GM19397 (cell line): Measurements from ENCODE around the gene GTF2IRD1.
"Not testable (repeated sequence)": the region's sequence is repeated elsewhere in the genome, so short reads cannot be mapped to it uniquely, and the experiment has no call there.

Experiments
- ATAC-seq: cut with Tn5 transposase; IDR thresholded peaks from one replicate; pipeline ENCODE4 v1.9.1; 2021; ENCODE audit warnings: mild to moderate bottlenecking, moderate library complexity; ENCODE audit not compliant: unreplicated experiment

GTF2IRD1 gene

DNA sequence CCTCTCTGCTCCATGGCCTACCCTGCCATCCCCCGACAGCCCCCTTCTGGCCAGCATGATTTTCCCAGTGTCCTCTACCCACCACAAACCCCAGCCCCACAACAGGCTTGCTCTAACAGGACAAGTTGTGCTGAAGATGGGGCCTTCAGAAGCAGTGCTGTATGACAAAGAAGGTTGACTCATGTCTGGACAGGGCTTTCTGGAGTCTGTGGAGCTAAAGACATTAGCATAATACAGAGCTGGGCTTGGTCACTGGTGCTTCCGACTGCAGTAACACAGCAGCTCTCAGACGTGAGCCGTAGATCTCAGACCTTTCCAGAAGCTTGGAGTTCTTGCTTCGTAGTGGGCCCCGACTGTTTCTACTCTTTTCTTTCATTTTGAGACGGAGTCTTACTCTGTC is 100.5 kb downstream of the GTF2IRD1 start:
- no peak for ATAC-seq

- no peak for ATAC-seq
Observed at GRCh38 chr7:74560086-74560719, 106.5 kb downstream of the GTF2IRD1 start.

DNA sequence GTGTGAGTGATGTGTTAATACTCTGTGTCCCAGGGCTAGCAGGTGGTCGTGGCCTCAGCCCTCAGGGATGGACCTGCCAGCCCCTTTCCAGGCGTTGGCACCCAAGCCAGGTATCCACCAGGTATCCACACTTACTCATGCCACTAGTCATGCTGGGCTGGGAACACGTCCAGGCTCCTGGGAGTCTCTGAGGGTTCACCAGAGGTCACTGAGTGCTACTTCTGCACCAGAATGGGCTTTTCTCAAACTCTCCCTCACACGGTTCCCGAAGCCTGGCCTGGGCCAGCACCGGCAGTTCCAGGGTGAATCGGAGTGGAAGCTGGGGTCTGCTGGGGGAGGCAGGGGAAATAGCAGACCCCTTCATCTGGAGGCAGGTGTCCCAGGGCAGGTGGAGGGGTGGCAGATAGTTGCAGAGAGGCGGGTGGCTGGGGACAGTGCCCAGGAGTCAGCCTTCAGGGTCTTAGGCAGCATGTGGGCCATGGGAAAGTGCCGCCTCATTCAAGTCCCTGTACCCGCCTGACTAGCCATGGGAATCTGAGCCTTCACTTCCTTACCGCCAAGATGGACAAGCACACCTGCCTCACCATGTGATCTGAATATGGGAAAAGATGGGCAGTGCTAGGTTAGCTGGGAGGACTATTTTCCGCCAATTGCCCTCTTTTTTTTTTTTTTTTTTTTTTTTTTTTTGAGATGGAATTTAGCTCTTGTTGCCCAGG is 108.3 kb downstream of the GTF2IRD1 start:
- no peak for ATAC-seq

DNA sequence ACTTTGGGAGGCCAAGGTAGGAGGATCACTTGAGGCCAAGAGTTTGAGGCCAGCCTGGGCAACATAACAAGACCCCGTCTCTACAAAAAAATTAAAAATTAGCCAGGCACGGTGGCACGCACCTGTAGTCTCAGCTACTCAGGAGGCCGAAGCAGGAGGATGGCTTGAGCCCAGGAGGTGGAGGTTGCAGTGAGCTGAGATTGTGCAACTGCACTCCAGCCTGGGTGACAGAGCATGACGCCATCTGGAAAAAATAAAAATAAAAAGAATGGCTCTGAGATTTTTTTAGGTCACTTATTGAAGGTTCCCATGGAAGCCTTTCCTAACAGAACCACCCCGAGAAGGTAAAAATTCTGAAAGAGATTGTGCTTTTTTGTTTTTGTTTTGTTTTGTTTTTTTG is 109.9 kb downstream of the GTF2IRD1 start:
- not testable (repeated sequence) for ATAC-seq

GRCh38 chr7:74567318-74567668 is 113.6 kb downstream of the GTF2IRD1 start:
- ATAC-seq = no peak

DNA sequence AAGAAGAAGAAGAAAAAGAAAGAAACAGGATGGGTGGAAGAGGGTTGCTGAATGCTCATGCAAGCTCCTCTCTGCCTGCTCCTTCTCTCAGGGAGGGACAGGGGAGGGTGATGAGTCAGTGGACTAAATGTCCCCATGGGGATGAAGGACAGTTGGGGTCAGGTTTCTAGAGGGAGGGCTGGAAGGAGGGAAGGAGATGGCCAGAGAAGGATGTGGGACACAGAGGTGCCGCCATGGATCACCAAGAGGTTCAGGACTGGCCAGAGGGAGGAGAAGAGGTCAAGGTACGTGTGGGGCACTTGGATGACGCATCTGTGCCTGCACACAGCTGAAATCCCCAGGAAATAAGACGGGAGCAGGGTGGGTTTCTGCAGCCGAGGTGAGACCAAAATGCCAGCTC is 115.0 kb downstream of the GTF2IRD1 start:
- no peak for ATAC-seq

DNA sequence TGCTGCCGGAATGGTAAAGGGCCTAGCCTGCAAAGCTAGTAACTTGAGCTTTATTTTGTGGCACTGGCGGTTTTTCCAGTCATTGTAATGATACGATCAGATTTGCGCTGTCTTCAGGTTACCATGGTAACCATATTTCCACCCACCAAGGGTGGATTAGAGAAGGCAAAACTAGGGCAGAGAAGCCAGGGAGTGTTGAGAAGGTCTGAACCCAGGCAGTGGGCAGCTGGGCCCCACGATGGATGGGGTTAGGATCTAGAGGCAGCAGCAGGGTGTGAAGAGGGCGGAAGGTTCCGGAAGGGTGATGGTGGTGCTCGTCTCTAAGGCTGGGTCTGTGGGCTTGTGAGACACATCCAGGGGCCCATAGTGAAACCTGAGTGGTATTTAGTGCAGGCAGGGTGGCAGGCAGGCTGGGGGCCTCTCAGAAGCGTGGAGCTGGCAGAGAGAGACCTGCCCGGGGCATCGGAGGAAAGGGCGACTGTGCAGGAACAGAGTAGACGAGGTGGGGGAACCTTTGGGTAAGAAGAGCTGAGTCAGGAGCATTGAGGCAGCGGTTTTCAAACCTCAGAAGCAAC is 115.9 kb downstream of the GTF2IRD1 start:
- ATAC-seq = no peak

GRCh38 chr7:74570533-74571156 is 116.9 kb downstream of the GTF2IRD1 start:
- ATAC-seq = no peak

DNA sequence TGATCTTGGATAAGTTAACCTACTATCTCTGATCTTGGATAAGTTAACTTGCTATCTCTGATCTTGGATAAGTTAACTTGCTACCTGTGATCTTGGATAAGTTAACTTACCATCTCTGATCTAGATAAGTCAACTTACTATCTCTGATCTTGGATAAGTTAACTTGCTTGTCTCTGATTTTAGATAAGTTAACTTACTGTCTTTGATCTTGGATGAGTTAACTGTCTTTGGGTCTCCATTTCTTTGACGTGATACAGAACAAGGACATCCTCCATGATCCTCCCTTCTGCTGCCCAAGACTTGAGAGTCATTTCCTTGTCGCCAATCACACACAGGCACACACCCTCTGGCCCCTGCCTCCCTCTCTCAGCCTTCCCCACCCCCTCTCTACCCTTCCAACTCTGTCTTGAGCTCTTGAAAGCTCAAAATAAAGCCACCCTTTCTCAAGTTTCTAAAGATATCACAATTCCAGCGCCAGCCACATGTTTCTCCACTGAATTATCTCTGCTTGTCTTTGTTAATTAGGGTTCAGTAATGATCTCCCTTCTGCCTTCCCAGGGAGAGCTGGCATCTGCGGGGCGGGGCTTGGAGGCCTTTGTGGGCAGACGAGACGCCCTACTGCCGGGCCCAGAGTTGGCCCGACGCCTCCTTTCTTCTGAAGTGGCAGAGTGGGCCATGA is 118.7 kb downstream of the GTF2IRD1 start:
- no peak for ATAC-seq

DNA sequence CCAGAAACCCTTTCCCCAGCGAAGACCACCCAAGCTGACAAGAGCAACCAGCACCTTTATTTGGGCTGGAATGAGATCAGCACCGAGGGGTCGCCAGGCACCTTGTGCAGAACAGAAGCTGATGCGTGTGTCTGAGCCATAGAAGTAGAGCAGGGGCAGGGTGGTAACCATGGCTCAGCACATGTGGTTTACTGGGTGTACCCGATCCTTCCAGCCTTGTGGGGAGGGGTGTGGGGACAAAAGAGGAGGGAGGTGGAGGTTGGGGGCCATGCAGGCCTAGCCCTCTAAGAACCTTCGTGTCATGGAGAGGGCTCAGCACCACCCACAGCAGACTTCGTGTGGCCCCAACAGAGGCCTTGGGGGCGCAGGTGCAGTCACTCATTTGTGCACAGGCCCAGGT is 119.8 kb downstream of the GTF2IRD1 start:
- ATAC-seq = no peak

DNA sequence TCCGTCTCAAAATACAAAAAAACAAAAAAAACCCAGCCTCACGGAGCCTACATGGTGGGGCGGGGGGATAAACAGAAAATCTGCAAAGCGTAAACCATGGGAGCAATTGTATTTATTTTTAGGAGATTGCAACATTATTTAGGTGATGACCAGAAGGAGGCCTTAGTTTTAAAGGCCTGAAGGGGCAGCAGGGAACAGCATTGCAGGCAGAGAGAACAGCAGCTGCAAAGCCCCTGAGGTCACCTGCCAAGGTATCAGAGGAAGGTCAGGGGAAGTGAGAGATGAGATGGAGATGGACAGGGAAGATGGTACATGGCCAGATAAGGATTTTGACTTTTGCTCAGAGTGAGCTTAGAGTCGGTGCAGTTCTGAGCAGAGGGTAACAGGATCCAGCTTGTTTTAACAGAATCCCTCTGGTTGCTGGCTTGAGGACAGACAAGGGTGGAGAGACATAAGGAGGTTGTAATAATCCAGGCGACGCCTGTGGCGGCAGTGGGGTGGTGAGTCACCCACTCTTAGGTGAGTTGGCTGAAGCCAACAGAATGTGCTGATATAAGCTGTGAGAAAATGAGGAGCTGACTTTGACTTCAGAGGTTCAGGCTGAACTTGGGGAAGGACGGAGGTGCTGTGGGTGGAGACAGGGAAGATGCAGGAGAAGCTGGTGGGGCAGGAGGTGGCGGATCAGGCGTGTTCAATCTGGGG is 121.5 kb downstream of the GTF2IRD1 start:
- no peak for ATAC-seq

GRCh38 chr7:74575811-74576210 is 122.1 kb downstream of the GTF2IRD1 start:
- no peak for ATAC-seq

DNA sequence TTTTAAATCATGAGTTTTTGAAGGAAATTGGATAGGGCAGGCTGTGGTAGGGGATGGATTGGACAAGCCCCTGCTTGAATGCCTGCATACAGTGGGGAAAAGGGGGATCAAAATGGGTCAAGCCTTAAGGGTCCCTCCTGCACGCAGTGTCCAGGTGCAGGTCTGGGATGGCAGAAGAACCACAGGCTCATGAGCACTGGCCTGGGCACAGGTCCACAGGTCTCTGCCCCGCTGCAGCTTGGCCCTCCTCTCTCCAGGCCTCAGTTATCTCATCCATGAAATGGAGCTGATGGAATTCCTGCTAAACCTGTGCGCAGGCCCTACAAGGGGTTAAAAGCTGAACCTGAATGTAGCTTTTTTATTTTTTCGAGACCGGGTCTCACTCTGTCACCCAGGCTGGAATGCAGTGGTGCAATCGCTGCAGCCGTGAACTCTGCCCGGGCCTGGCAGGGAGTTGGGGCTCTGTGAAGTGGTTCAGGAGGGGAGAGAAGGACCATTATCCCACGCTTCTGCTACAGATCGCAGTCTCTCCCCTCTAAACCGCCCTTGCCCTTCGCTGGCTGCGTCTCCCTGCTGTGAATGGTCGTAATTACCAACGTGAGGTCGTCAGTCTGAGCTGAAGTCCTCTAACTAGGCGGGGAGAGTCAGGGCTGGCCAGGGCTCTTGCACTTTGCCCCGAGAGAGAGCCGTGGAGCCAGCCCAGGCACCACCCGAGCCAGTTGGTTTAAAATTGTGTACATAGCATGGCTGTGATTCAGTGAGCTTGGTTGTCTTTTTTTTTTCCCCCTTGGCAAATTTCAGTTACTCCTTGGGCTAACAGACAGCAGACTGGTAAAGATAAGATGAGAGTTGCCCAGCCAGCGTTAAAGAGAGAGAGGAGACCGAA is 126.3 kb downstream of the GTF2IRD1 start:
- ATAC-seq = no peak

GRCh38 chr7:74581916-74582440 is 128.3 kb downstream of the GTF2IRD1 start:
- ATAC-seq = no peak

DNA sequence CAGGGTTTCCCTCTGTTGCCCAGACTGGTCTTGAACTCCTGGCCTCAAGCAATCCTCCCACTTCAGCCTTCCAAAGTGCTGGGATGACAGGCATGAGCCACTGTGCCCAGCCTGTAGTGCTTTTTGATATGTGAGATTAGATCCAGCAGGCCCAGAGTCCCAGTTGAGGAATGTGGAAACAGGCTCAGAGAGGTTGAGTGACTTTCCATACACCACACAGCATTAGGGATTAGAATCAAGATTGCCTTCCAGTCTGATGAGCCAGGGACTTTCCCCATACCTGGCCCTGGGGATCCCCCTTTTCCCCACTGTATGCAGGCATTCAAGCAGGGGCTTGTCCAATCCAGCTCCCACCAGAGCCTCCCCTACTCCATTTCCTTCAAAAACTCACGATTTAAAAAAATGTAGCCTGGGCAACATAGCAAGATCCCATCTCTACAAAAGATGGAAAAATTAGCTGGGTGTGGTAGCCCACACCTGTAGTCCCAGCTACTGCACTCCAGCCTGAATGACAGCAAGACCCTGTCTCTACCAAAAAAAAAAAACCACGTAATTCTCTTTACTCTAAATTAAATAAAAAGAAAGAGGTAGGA is 128.8 kb downstream of the GTF2IRD1 start:
- ATAC-seq = no peak

DNA sequence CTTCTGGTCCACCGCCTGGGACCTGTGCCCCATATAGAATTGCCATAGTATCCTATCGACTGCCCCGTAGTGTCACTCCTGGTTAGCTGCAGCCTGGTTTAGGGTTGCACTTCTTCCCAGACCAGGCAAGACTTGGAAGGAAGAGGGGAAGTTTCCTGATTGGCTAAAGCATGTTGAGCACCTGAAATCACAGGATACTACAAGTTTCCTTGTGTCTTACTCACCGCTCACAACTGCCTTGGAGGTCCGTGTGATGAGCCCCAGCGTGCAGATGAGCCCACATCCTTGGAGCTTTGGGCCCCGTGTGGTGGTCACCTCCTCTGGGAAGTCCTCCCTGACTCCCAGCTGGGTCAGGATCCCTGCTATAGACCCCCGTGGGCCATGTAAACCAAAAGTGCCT is 129.9 kb downstream of the GTF2IRD1 start:
- ATAC-seq = no peak

- no peak for ATAC-seq
Observed at GRCh38 chr7:74584160-74584954, 130.7 kb downstream of the GTF2IRD1 start.

- ATAC-seq = no peak
Observed at GRCh38 chr7:74585844-74586243, 132.1 kb downstream of the GTF2IRD1 start.
